HuH-7 (cell line): ENCODE measurements around the gene RBL1.
"Not testable (repeated sequence)": the region's sequence is repeated elsewhere in the genome, so short reads cannot be mapped to it uniquely, and the experiment has no call there.

Experiments
- DNase-seq: peaks from one replicate; pipeline ENCODE4 v3.0.0; 2011; ENCODE audit warnings: low spot score

RBL1 gene

GRCh38 chr20:37095599-37096414 lies at the start of gene RBL1:
TSS of gene RBL1 (minus strand) at chr20:37095997. CDS start at chr20:37095928, 69 bp downstream.
- peak; percentile 81 for DNase-seq

GRCh38 chr20:37144856-37145404 lies 49.1 kb upstream of the RBL1 start:
- DNase-seq: no peak

- DNase-seq: no peak
Observed at GRCh38 chr20:37142708-37143107, 46.9 kb upstream of the RBL1 start.

- no peak for DNase-seq
Observed at GRCh38 chr20:37137547-37137946, 41.8 kb upstream of the RBL1 start.

- DNase-seq: no peak
Observed at GRCh38 chr20:37133952-37134351, 38.2 kb upstream of the RBL1 start.

- no peak for DNase-seq
Observed at GRCh38 chr20:37131486-37131885, 35.7 kb upstream of the RBL1 start.

- DNase-seq: no peak
Observed at GRCh38 chr20:37128803-37129202, 33.0 kb upstream of the RBL1 start.

GRCh38 chr20:37126290-37126689 lies 30.5 kb upstream of the RBL1 start:
- DNase-seq: not testable (repeated sequence)

GRCh38 chr20:37123441-37123840 lies 27.6 kb upstream of the RBL1 start:
- no peak for DNase-seq

- no peak for DNase-seq
Observed at GRCh38 chr20:37120497-37120896, 24.7 kb upstream of the RBL1 start.

- no peak for DNase-seq
Observed at GRCh38 chr20:37119356-37120036, 23.7 kb upstream of the RBL1 start.

GRCh38 chr20:37114012-37114411 lies 18.2 kb upstream of the RBL1 start:
- DNase-seq: no peak

- DNase-seq: no peak
Observed at GRCh38 chr20:37111926-37112455, 16.2 kb upstream of the RBL1 start.

- no peak for DNase-seq
Observed at GRCh38 chr20:37108676-37109075, 12.9 kb upstream of the RBL1 start.

GRCh38 chr20:37102571-37102970 lies 6.8 kb upstream of the RBL1 start:
- DNase-seq: no peak

- DNase-seq: no peak
Observed at GRCh38 chr20:37096415-37097041, 731 bp upstream of the RBL1 start.

GRCh38 chr20:37095108-37095598 lies 644 bp downstream of the RBL1 start:
- peak; percentile 20 for DNase-seq

- DNase-seq: no peak
Observed at GRCh38 chr20:37090407-37090806, 5.4 kb downstream of the RBL1 start.

- no peak for DNase-seq
Observed at GRCh38 chr20:37081717-37082289, 14.0 kb downstream of the RBL1 start.

GRCh38 chr20:37077009-37077408 lies 18.8 kb downstream of the RBL1 start:
- DNase-seq: no peak

GRCh38 chr20:37075932-37076685 lies 19.7 kb downstream of the RBL1 start:
- DNase-seq: no peak
